OCI-LY1 (cell line): Measurements from ENCODE around the gene TESMIN.
A peak's percentile ranks its signal among the peaks of the same experiment; 100 is the strongest.

Experiments used
- H2AFZ ChIP-seq: fragments of 200-600 bp; sonication (generic), shearing (Covaris generic); 2 replicates; pipeline ENCODE4 v1.6.0; 2014; ENCODE audit warnings: antibody characterized with exemption, mild to moderate bottlenecking, low read length
- H3F3A ChIP-seq: fragments of 200-600 bp; sonication (generic), shearing (Covaris generic); 2 replicates; pipeline ENCODE4 v1.6.0; 2014; ENCODE audit warnings: mild to moderate bottlenecking, antibody characterized with exemption, low read length, moderate library complexity; ENCODE audit not compliant: insufficient read depth
- H3K27ac ChIP-seq: fragments of 200-600 bp; sonication (generic); 2 replicates; pipeline ENCODE4 v1.5.1; 2014; ENCODE audit warnings: low read length, mixed run types, mild to moderate bottlenecking, low read depth; ENCODE audit not compliant: poor library complexity, severe bottlenecking
- H3K27me3 ChIP-seq: fragments of 200-600 bp; sonication (generic); 2 replicates; pipeline ENCODE4 v1.6.0; 2014; ENCODE audit warnings: antibody characterized with exemption, mild to moderate bottlenecking, low read length, moderate library complexity; ENCODE audit not compliant: insufficient read depth
- H3K36me3 ChIP-seq: fragments of 200-600 bp; sonication (generic); 2 replicates; pipeline ENCODE4 v1.6.1; 2014; ENCODE audit warnings: mild to moderate bottlenecking, antibody characterized with exemption, low read length, moderate library complexity, mixed read lengths; ENCODE audit not compliant: insufficient read depth
- H3K4me1 ChIP-seq: fragments of 200-600 bp; sonication (generic); 2 replicates; pipeline ENCODE4 v1.5.1; 2014; ENCODE audit warnings: mild to moderate bottlenecking, low read length, moderate library complexity; ENCODE audit not compliant: insufficient read depth, severe bottlenecking
- H3K4me2 ChIP-seq: fragments of 200-600 bp; sonication (generic), shearing (Covaris generic); 2 replicates; pipeline ENCODE4 v1.6.1; 2014; ENCODE audit warnings: low read length
- H3K4me3 ChIP-seq: fragments of 200-600 bp; sonication (generic); 2 replicates; pipeline ENCODE4 v1.5.1; 2014; ENCODE audit warnings: low read length, low read depth, mild to moderate bottlenecking, mixed read lengths; ENCODE audit not compliant: poor library complexity, severe bottlenecking
- H3K79me2 ChIP-seq: fragments of 200-600 bp; shearing (Covaris generic); 2 replicates; pipeline ENCODE4 v1.6.1; 2016; ENCODE audit warnings: mixed run types, low read length, mixed read lengths; ENCODE audit not compliant: insufficient read depth
- H3K9ac ChIP-seq: fragments of 200-600 bp; sonication (generic), shearing (Covaris generic); 2 replicates; pipeline ENCODE4 v1.6.1; 2014; ENCODE audit warnings: mild to moderate bottlenecking, low read length, mixed read lengths
- H3K9me2 ChIP-seq: fragments of 200-600 bp; sonication (generic), shearing (Covaris generic); 2 replicates; pipeline ENCODE4 v1.6.1; 2014; ENCODE audit warnings: low read depth, mild to moderate bottlenecking, low read length, mixed read lengths
- H3K9me3 ChIP-seq: fragments of 200-600 bp; shearing (Covaris generic); 2 replicates; pipeline ENCODE4 v1.6.1; 2014; ENCODE audit warnings: low read length, mixed read lengths
- H4K20me1 ChIP-seq: fragments of 200-600 bp; sonication (generic), shearing (Covaris generic); 2 replicates; pipeline ENCODE4 v1.6.0; 2016; ENCODE audit warnings: mild to moderate bottlenecking, low read length; ENCODE audit not compliant: insufficient read depth
- EZH2 ChIP-seq: fragments of 200-600 bp; sonication (generic), shearing (Covaris generic); IDR thresholded peaks from 2 replicates; pipeline ENCODE4 v1.8.0; 2017; ENCODE audit warnings: borderline replicate concordance, mixed run types, mild to moderate bottlenecking, antibody characterized with exemption, low read length, moderate library complexity, mixed read lengths
- TF ChIP-seq, protein P1 (sequence below): fragments of 200-600 bp; sonication (generic), shearing (Covaris generic); IDR thresholded peaks from 2 replicates; pipeline ENCODE4 v1.5.1; 2017; ENCODE audit warnings: mild to moderate bottlenecking, antibody characterized with exemption, low read length, moderate library complexity, mixed read lengths

The TESMIN gene

DNA sequence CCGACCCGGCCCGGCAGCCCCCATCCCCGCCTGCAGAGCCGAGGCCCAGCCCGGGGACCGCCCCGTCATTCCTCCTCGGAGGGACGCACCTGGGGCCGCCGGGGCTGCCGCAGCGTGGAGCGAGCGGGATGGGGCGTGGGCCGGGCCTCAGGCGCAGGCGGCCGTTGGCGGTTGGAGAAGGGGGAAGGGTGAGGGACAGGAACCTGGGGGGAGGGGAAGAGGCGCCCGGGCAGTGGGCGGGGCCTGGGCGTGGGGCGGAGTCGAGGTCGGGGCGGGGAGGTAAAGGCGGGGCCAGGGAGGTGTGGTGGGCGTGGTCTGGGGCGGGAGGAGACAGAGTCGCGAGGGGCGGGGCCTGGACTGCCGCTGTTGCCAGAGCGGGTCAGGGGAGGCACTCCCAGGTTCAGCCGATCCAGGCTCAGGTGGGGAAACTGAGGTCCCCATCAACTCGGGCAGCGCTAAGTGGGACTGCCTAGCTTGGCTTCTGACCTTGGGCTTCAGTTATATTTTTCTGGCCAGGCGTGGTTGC lies at the start of gene TESMIN:
TESMIN (minus strand) TSS at position 190 of the 526 bp plus-strand sequence. CDS start 860 bp downstream, outside the sequence.
- Histone ChIP-seq H3F3A (no peaks in the 10 kb centered on the region; the same call in 1 of the 2 replicates), H3K4me1 (no peaks in the 10 kb centered on the region), H3K27me3 (no peaks in the 10 kb centered on the region), H4K20me1 (no peaks in the 10 kb centered on the region), H2AFZ (no peak within 1 kb of the TSS), H3K27ac (no peak within 1 kb of the TSS), H3K9me3 (no peaks in the 10 kb centered on the region), H3K79me2 (no peaks in the 10 kb centered on the region), H3K36me3 (no peaks in the 10 kb centered on the region), H3K4me2 (peak within 1 kb of the TSS; percentile 71), H3K4me3 (peak within 1 kb of the TSS; percentile 62), H3K9me2 (no peaks in the 10 kb centered on the region), H3K9ac (peak within 1 kb of the TSS; percentile 56)
- TF ChIP-seq EZH2: no peak
- TF ChIP-seq, protein P1, sequence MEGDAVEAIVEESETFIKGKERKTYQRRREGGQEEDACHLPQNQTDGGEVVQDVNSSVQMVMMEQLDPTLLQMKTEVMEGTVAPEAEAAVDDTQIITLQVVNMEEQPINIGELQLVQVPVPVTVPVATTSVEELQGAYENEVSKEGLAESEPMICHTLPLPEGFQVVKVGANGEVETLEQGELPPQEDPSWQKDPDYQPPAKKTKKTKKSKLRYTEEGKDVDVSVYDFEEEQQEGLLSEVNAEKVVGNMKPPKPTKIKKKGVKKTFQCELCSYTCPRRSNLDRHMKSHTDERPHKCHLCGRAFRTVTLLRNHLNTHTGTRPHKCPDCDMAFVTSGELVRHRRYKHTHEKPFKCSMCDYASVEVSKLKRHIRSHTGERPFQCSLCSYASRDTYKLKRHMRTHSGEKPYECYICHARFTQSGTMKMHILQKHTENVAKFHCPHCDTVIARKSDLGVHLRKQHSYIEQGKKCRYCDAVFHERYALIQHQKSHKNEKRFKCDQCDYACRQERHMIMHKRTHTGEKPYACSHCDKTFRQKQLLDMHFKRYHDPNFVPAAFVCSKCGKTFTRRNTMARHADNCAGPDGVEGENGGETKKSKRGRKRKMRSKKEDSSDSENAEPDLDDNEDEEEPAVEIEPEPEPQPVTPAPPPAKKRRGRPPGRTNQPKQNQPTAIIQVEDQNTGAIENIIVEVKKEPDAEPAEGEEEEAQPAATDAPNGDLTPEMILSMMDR: no peak

GRCh38 chr11:68798221-68798813 lies 47.0 kb upstream of the TESMIN start:
- no peak overlapping the region for H3K9ac ChIP-seq
- H3K4me3 ChIP-seq: no peak overlapping the region
- peaks cover 12% of the 10 kb centered on the region; the same call in 1 of the 2 replicates for H3K36me3 ChIP-seq

GRCh38 chr11:68796801-68797200 lies 45.5 kb upstream of the TESMIN start:
- no peak overlapping the region for H3K27ac ChIP-seq
- H3K36me3 ChIP-seq: peaks cover 18% of the 10 kb centered on the region
- H3K9ac ChIP-seq: no peak overlapping the region
- H3K27me3 ChIP-seq: no peaks in the 10 kb centered on the region
- H3K4me1 ChIP-seq: no peaks in the 10 kb centered on the region
- no peaks in the 10 kb centered on the region for H4K20me1 ChIP-seq
- H3F3A ChIP-seq: no peaks in the 10 kb centered on the region
- H3K9me3 ChIP-seq: no peaks in the 10 kb centered on the region
- no peak overlapping the region for H3K4me3 ChIP-seq
- H3K9me2 ChIP-seq: no peaks in the 10 kb centered on the region
- H2AFZ ChIP-seq: no peak overlapping the region
- no peaks in the 10 kb centered on the region for H3K79me2 ChIP-seq
- no peak for TF ChIP-seq EZH2
- TF ChIP-seq, protein P1: no peak
- H3K4me2 ChIP-seq: no peak overlapping the region

More at GRCh38 chr11:68798221-68798813, 47.0 kb upstream of the TESMIN start:
- Histone ChIP-seq H2AFZ (no peak overlapping the region), H3K27me3 (no peaks in the 10 kb centered on the region), H3K9me2 (no peaks in the 10 kb centered on the region), H4K20me1 (no peaks in the 10 kb centered on the region), H3K4me2 (no peak overlapping the region), H3F3A (no peaks in the 10 kb centered on the region), H3K79me2 (no peaks in the 10 kb centered on the region), H3K4me1 (no peaks in the 10 kb centered on the region), H3K27ac (no peak overlapping the region), H3K9me3 (no peaks in the 10 kb centered on the region)
- TF ChIP-seq EZH2: no peak
- TF ChIP-seq, protein P1: peak; percentile 69
